GM12872 (cell line): ENCODE data around the gene SLC37A1.

Experiments used
- CTCF ChIP-seq: IDR thresholded peaks from 3 replicates; pipeline ENCODE4 v1.5.1; 2011; ENCODE audit warnings: low read depth, mild to moderate bottlenecking, low read length, moderate library complexity; ENCODE audit not compliant: insufficient read depth

Gene SLC37A1

GRCh38 chr21:42493109-42494060, 20.3 kb upstream of the SLC37A1 start:
- TF ChIP-seq CTCF = no peak

GRCh38 chr21:42495027-42495426, 18.6 kb upstream of the SLC37A1 start:
- TF ChIP-seq CTCF = no peak

DNA sequence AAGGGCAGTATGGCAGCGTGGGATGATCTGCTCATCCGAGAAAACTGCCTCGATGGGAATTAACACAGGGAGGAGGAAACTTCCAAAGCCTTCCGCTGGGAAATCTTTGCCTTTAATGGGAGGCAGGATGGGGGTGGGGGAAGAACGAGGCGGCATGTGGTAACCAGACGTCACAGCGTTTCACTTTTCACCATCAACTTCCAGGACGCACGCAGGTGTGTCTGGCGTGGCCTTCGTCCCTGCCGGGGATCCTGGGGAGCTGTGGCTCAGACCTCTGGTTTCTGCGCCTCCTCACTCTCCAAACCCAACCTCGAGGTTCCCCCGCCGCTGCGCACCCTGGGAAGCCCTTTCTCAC, 17.9 kb upstream of the SLC37A1 start:
- no peak for TF ChIP-seq CTCF

DNA sequence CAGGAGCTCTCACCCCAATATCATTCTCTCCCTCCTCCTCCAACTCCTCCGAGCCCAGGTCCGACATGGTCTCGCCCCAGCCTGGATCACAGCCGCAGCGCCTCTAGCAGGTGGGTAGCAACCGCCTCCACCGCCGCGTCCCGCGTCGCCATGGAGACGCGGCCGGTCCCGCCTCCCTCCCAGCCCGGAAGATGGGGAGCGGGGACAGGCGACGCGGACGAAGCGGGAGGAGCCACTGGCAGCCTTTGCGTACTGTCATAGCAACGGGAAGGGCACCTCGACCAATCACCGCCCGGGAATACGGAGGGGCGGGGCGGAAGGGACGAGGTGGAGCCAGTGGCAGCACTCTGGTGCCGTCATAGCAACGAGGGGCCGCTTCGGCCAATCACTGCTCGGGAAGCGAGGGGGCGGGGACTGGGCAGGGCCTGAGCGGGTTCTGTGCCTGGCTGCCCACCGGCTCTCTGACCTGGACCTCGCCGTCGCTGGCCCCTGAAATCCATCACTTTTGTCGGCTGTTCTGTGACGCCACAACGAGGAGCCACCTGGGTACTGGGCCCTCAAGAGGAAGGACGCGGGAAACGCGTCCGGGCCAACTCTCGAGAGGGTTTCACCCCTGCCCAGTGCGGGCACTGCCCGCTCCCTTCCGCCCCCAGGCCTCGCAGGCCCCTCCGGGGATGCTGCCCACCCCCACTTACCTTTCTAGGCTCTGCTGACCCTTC, 17.4 kb upstream of the SLC37A1 start, which contains the start of gene RSPH1:
TSS of gene RSPH1 (minus strand) at position 105 of the 719 bp plus-strand sequence. CDS start at position 67, 38 bp downstream.
- no peak for TF ChIP-seq CTCF

GRCh38 chr21:42496839-42497202, 16.8 kb upstream of the SLC37A1 start:
- TF ChIP-seq CTCF = no peak

GRCh38 chr21:42498012-42498411, 15.6 kb upstream of the SLC37A1 start:
- no peak for TF ChIP-seq CTCF

DNA sequence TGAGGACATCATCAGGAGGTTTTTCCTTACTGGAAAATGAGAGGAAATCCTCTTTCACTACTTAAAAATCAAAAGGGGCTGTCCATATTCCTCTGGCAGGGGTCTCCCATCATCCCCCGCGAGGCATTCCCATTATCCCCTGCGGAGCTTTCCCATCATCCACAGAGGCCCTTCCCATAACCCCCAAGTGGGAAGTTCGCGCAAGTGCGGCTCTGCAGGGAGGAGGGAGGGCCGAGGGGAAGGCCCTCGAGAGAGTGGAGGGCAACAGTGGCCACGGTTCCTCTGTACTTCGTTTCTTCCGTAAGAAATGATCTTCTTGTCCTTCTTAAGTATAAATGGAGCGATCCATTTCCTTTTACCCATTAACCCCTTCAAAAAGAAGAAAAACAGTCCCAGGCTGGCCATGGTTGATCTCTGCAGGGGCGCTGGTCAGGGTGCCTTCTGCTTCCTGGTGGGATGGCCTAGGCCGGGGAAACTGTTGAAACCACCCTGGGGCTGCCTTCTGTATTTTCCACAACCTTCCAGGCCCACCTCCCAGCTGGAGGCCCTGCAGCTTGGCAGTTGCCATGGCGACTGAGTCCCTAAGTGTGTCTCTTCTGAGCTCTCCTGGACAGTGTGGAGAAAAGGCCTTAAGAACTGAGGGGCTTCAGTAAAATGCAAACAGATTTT, 14.1 kb upstream of the SLC37A1 start:
- TF ChIP-seq CTCF = no peak
